Measurements from ENCODE around the gene ESPNL.

DNA sequence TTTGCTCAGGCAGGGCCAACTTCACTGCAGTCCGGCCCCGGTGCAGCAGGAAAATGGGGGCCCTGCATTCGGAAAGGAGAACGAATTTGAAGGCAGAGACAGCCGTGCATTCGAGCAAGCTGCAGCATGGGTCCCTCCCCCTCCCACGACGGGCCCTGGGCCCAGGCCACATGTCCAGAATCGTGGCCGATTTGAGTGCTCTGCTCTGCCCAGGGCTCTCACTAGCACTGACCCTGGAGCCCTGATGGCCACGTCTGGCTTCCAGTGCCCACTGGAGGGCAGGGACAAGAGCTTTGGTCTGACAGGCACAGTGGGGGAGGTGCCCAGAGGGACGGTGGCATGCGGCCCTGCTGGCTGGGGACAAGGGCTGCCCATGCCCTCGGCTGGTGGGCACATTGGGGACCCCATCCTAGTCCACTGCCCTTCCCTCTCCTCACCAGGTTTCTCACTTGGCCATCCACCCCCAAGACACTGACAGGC, 23.9 kb downstream of the ESPNL start:
- TF ChIP-seq, protein P1, sequence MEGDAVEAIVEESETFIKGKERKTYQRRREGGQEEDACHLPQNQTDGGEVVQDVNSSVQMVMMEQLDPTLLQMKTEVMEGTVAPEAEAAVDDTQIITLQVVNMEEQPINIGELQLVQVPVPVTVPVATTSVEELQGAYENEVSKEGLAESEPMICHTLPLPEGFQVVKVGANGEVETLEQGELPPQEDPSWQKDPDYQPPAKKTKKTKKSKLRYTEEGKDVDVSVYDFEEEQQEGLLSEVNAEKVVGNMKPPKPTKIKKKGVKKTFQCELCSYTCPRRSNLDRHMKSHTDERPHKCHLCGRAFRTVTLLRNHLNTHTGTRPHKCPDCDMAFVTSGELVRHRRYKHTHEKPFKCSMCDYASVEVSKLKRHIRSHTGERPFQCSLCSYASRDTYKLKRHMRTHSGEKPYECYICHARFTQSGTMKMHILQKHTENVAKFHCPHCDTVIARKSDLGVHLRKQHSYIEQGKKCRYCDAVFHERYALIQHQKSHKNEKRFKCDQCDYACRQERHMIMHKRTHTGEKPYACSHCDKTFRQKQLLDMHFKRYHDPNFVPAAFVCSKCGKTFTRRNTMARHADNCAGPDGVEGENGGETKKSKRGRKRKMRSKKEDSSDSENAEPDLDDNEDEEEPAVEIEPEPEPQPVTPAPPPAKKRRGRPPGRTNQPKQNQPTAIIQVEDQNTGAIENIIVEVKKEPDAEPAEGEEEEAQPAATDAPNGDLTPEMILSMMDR (IDR thresholded peaks at IDR 0.05), result no peak
- TF ChIP-seq POLR2A (IDR thresholded peaks at IDR 0.05), result no peak

All from lower leg skin (tissue), 3 donors.